H9 (cell line): Measurements from ENCODE around the gene HTATIP2. TPM values are rescaled to one million over a fixed set of nuclear protein-coding genes. Genes with fewer than 3 reads are reported as not detected.

Experiments
- DNase-seq: peaks from one replicate; pipeline ENCODE4 v3.0.0-alpha.2; 2017
- H2AFZ ChIP-seq: one replicate; pipeline ENCODE4 v1.6.1; 2013; ENCODE audit warnings: mild to moderate bottlenecking, low read length, control low read depth, moderate library complexity
- H2AK5ac ChIP-seq: 2 replicates; pipeline ENCODE4 v1.6.1; 2013; ENCODE audit warnings: low read length, control low read depth, mixed read lengths; ENCODE audit not compliant: insufficient read length
- H2BK120ac ChIP-seq: one replicate; pipeline ENCODE4 v1.6.1; 2013; ENCODE audit warnings: low read depth, mild to moderate bottlenecking, low read length, control low read depth, inconsistent platforms; ENCODE audit not compliant: poor library complexity, severe bottlenecking
- H2BK12ac ChIP-seq: 2 replicates; pipeline ENCODE4 v1.6.1; 2013; ENCODE audit warnings: low read length, control low read depth, mixed read lengths, low read depth; ENCODE audit not compliant: insufficient read length
- H2BK15ac ChIP-seq: 2 replicates; pipeline ENCODE4 v1.6.1; 2013; ENCODE audit warnings: low read depth, low read length, control low read depth
- H2BK20ac ChIP-seq: one replicate; pipeline ENCODE4 v1.6.1; 2013; ENCODE audit warnings: low read depth, mild to moderate bottlenecking, low read length, control low read depth, inconsistent platforms; ENCODE audit not compliant: poor library complexity, severe bottlenecking
- H2BK5ac ChIP-seq: 2 replicates; pipeline ENCODE4 v1.6.1; 2013; ENCODE audit warnings: low read length, control low read depth, mixed read lengths; ENCODE audit not compliant: insufficient read length
- H3K14ac ChIP-seq: 2 replicates; pipeline ENCODE4 v1.6.1; 2013; ENCODE audit warnings: low read length, control low read depth; ENCODE audit not compliant: insufficient read depth
- H3K18ac ChIP-seq: 2 replicates; pipeline ENCODE4 v1.6.1; 2013; ENCODE audit warnings: low read depth, mild to moderate bottlenecking, mixed read lengths, low read length, control low read depth; ENCODE audit not compliant: insufficient read length
- H3K23ac ChIP-seq: 2 replicates; pipeline ENCODE4 v1.6.1; 2013; ENCODE audit warnings: low read length, control low read depth, mixed read lengths, low read depth; ENCODE audit not compliant: insufficient read length
- H3K23me2 ChIP-seq: 2 replicates; pipeline ENCODE4 v1.6.1; 2013; ENCODE audit warnings: low read depth, mild to moderate bottlenecking, mixed read lengths, low read length, control low read depth; ENCODE audit not compliant: insufficient read length, poor library complexity, severe bottlenecking
- H3K27ac ChIP-seq: 2 replicates; pipeline ENCODE4 v1.5.1; 2013; ENCODE audit warnings: low read length, control low read depth, mixed read lengths, low read depth; ENCODE audit not compliant: insufficient read length
- H3K27me3 ChIP-seq: 2 replicates; pipeline ENCODE4 v1.6.1; 2013; ENCODE audit warnings: low read length, control low read depth, inconsistent platforms; ENCODE audit not compliant: insufficient read depth
- H3K4ac ChIP-seq: 2 replicates; pipeline ENCODE4 v1.6.1; 2013; ENCODE audit warnings: low read depth, mild to moderate bottlenecking, control low read depth, inconsistent platforms, low read length, moderate library complexity
- H3K4me1 ChIP-seq: 2 replicates; pipeline ENCODE4 v1.6.1; 2013; ENCODE audit warnings: low read length, control low read depth, inconsistent platforms; ENCODE audit not compliant: insufficient read depth
- H3K4me2 ChIP-seq: 2 replicates; pipeline ENCODE4 v1.6.1; 2013; ENCODE audit warnings: low read length, control low read depth, mixed read lengths; ENCODE audit not compliant: insufficient read length, insufficient read depth
- H3K56ac ChIP-seq: 2 replicates; pipeline ENCODE4 v1.6.1; 2013; ENCODE audit warnings: low read depth, mild to moderate bottlenecking, mixed read lengths, low read length, control low read depth; ENCODE audit not compliant: insufficient read length
- H3K79me1 ChIP-seq: 2 replicates; pipeline ENCODE4 v1.6.1; 2013; ENCODE audit warnings: low read depth, mild to moderate bottlenecking, moderate library complexity, low read length, control low read depth, inconsistent platforms; ENCODE audit not compliant: insufficient read depth, poor library complexity, severe bottlenecking
- H3K79me2 ChIP-seq: 2 replicates; pipeline ENCODE4 v1.6.1; 2013; ENCODE audit warnings: low read length, control low read depth, inconsistent platforms; ENCODE audit not compliant: insufficient read depth
- H3K9ac ChIP-seq: 2 replicates; pipeline ENCODE4 v1.6.1; 2013; ENCODE audit warnings: low read length, control low read depth, mixed read lengths; ENCODE audit not compliant: insufficient read length; ENCODE audit errors: extremely low read depth
- H3K9me3 ChIP-seq: one replicate; pipeline ENCODE4 v1.6.1; 2013; ENCODE audit warnings: low read depth, low read length, inconsistent platforms; ENCODE audit not compliant: control insufficient read depth
- H3T11ph ChIP-seq: one replicate; pipeline ENCODE4 v1.6.1; 2013; ENCODE audit warnings: mild to moderate bottlenecking, low read length, control low read depth, inconsistent platforms
- H4K20me1 ChIP-seq: one replicate; pipeline ENCODE4 v1.6.1; 2013; ENCODE audit not compliant: control insufficient read depth, insufficient read length, insufficient read depth
- H4K5ac ChIP-seq: 2 replicates; pipeline ENCODE4 v1.6.1; 2013; ENCODE audit warnings: low read depth, mild to moderate bottlenecking, mixed read lengths, low read length, control low read depth; ENCODE audit not compliant: insufficient read length
- H4K8ac ChIP-seq: replicated peaks from 2 replicates; pipeline ENCODE4 v1.6.1; 2013; ENCODE audit warnings: low read length, control low read depth, mixed read lengths, low read depth; ENCODE audit not compliant: insufficient read length
- H4K91ac ChIP-seq: 2 replicates; pipeline ENCODE4 v1.6.1; 2013; ENCODE audit warnings: low read depth, mild to moderate bottlenecking, moderate library complexity, mixed read lengths, low read length, control low read depth; ENCODE audit not compliant: insufficient read length
- H3K27ac Mint-ChIP-seq, 3 experiments: 2 replicates in 2 of 3; 3 replicates in 1 of 3; pipeline ENCODE4 v1.8.0; 2020 to 2021; ENCODE audit warnings: mixed read lengths in 3 of 3, mild to moderate bottlenecking in 1 of 3, moderate library complexity in 1 of 3
- H3K27me3 Mint-ChIP-seq: 2 replicates; pipeline ENCODE4 v1.8.0; 2021; ENCODE audit warnings: low read depth, mild to moderate bottlenecking, moderate library complexity, mixed read lengths
- H3K36me3 Mint-ChIP-seq, 3 experiments: 2 replicates in 2 of 3; 3 replicates in 1 of 3; pipeline ENCODE4 v1.8.0; 2020 to 2021; ENCODE audit warnings: low read depth in 3 of 3, mixed read lengths in 3 of 3; ENCODE audit not compliant: insufficient read depth in 1 of 3
- H3K4me1 Mint-ChIP-seq, 2 experiments: 2 replicates each; pipeline ENCODE4 v1.8.0; 2020; ENCODE audit warnings: mixed read lengths in 2 of 2
- H3K4me3 Mint-ChIP-seq, 2 experiments: 2 replicates in 1 of 2; 3 replicates in 1 of 2; pipeline ENCODE4 v1.8.0; 2020 to 2021; ENCODE audit warnings: mild to moderate bottlenecking in 2 of 2, mixed read lengths in 2 of 2, moderate library complexity in 1 of 2
- H3K9me3 Mint-ChIP-seq, 2 experiments: 2 replicates in 1 of 2; 3 replicates in 1 of 2; pipeline ENCODE4 v1.8.0; 2020; ENCODE audit warnings: mild to moderate bottlenecking in 2 of 2, mixed read lengths in 2 of 2, moderate library complexity in 1 of 2
- CTCF ChIP-seq: fragments of 200-600 bp; sonication (generic); conservative IDR thresholded peaks from 3 replicates; pipeline ENCODE4 v1.8.0; 2021; ENCODE audit warnings: antibody characterized with exemption, mild to moderate bottlenecking
- WGBS: extraction: QIAGEN DNeasy Blood & Tissue Kit; methylation state at CpG from one replicate; pipeline ENCODE4 v1.1.7; 2013; ENCODE audit warnings: missing lambda C conversion rate, low lambda C conversion rate, mixed read lengths; ENCODE audit not compliant: insufficient read length; ENCODE audit errors: extremely low coverage; 5-methylcytosine and 5-hydroxymethylcytosine counted together
- total RNA-seq: library from RNA; stranded (reverse); gene quantifications from 2 replicates; pipeline ENCODE4 v1.2.1, GENCODE V29; 2021

Gene HTATIP2
- total RNA-seq, 1 experiment from 2014 or later = 32.8 TPM

DNA sequence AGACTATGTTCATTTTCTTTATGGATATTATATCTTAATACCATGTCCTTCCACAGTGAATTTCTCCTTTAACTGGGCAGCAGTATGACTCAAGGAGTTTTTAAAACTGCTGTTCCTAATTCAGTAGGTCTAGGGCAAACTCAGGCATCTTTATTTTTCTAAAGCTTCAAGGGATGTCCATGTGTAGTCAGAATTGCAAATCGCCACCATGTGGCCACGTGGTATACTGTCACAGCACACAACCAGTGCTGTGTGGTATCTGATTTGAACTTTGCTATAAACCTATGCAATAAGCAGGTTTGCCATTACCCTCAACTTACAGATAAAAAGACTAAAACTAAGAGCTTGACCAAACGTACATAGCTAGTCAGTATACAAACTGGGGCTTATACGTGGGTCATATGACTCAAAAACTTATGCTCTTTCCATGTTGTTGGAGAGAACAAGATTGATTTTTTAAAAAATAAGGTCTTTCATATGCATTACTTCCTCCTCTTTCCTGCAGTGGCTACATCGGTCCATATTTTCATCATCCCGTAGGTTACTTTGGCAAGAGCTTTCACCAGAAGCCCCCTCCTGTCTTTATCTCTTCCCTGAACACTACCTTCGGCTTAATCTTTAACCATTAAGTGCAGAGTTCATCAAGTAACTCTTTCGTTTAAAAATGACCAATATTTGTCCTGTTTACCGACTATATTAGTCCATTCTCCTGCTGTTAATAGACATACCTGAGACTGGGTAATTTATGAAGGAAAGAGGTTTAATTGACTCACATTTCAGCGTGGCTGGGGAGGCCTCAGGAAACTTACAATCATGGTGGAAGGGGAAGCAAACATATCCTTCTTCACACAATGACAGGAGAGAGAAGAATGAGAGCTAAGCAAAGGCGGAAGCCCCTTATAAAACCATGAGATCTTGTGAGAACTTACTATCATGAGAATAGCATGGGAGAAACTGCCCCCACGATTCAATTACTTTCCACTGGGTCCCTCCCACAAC is 8.0 kb upstream of the HTATIP2 start:
- H2AK5ac ChIP-seq = no peak overlapping the region
- Mint-ChIP-seq H3K4me1 (no peaks in the 10 kb centered on the region; a peak in 1 of 4 replicates), H3K36me3 (no peaks in the 10 kb centered on the region), H3K27ac (no peak overlapping the region; a peak in 1 of 7 replicates), H3K27me3 (peaks cover 13% of the 10 kb centered on the region), H3K4me3 (no peak overlapping the region), H3K9me3 (no peaks in the 10 kb centered on the region)
- no peaks in the 10 kb centered on the region for H3K4me1 ChIP-seq
- H3K56ac ChIP-seq = no peak overlapping the region
- no CpG with 5 or more reads among the region's 12 CpGs for WGBS
- H3K79me1 ChIP-seq = no peaks in the 10 kb centered on the region
- peak; percentile 42 for DNase-seq
- no peak overlapping the region for H3K9ac ChIP-seq
- no peak overlapping the region for H4K91ac ChIP-seq
- no peak overlapping the region for H2BK120ac ChIP-seq
- no peak overlapping the region for H3K23ac ChIP-seq
- H3K9me3 ChIP-seq = no peaks in the 10 kb centered on the region
- H3K23me2 ChIP-seq = no peaks in the 10 kb centered on the region
- H3K4ac ChIP-seq = no peak overlapping the region
- H3K27me3 ChIP-seq = no peaks in the 10 kb centered on the region
- H2AFZ ChIP-seq = no peak overlapping the region
- no peak overlapping the region for H2BK5ac ChIP-seq
- no peak overlapping the region for H3K27ac ChIP-seq
- no peak overlapping the region for H3K18ac ChIP-seq
- H2BK15ac ChIP-seq = no peak overlapping the region
- no peak overlapping the region for H2BK20ac ChIP-seq
- no peak overlapping the region for H3K4me2 ChIP-seq
- no peak overlapping the region for H3T11ph ChIP-seq
- H4K5ac ChIP-seq = no peak overlapping the region
- peak; percentile 79 for TF ChIP-seq CTCF
- no peak overlapping the region for H3K14ac ChIP-seq
- H2BK12ac ChIP-seq = no peak overlapping the region
- H3K79me2 ChIP-seq = no peaks in the 10 kb centered on the region
- H4K8ac ChIP-seq = no peak overlapping the region
- no peaks in the 10 kb centered on the region for H4K20me1 ChIP-seq
